ENCODE data around the gene ABCB8.

The ABCB8 gene

DNA sequence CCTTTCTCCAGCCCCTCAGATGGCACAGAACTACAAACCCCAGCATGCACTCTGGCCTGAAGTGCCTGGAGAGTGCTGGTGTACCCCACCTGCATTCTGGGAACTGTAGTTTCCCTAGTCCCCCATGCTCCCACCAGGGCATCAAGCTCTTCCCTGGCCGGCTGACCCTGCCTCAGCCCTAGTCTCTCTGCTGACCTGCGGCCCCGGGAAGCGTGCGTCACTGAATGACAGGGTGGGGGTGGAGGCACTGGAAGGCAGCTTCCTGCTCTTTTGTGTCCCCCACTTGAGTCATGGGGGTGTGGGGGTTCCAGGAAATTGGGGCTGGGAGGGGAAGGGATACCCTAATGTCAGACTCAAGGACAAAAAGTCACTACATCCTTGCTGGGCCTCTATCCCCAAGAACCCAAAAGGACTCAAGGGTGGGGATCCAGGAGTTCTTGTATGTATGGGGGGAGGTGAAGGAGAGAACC is 35.4 kb upstream of the ABCB8 start:
- TF ChIP-seq, protein P1, sequence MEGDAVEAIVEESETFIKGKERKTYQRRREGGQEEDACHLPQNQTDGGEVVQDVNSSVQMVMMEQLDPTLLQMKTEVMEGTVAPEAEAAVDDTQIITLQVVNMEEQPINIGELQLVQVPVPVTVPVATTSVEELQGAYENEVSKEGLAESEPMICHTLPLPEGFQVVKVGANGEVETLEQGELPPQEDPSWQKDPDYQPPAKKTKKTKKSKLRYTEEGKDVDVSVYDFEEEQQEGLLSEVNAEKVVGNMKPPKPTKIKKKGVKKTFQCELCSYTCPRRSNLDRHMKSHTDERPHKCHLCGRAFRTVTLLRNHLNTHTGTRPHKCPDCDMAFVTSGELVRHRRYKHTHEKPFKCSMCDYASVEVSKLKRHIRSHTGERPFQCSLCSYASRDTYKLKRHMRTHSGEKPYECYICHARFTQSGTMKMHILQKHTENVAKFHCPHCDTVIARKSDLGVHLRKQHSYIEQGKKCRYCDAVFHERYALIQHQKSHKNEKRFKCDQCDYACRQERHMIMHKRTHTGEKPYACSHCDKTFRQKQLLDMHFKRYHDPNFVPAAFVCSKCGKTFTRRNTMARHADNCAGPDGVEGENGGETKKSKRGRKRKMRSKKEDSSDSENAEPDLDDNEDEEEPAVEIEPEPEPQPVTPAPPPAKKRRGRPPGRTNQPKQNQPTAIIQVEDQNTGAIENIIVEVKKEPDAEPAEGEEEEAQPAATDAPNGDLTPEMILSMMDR (IDR thresholded peaks at IDR 0.05; ENCODE audit: insufficient read depth, low read depth, low read length, missing control alignments), result no peak
- H3K4me3 ChIP-seq (ENCODE audit: low read length), result no peak overlapping the region
- DNase-seq (ENCODE audit: low read depth), result no peak

GRCh38 chr7:150993511-150993910 is 34.7 kb upstream of the ABCB8 start:
- TF ChIP-seq, protein P1 (IDR thresholded peaks at IDR 0.05; ENCODE audit: insufficient read depth, low read depth, low read length, missing control alignments), result no peak

GRCh38 chr7:150994141-150994837 is 34.0 kb upstream of the ABCB8 start:
- TF ChIP-seq, protein P1 (IDR thresholded peaks at IDR 0.05; ENCODE audit: insufficient read depth, low read depth, low read length, missing control alignments), result no peak
- H3K4me3 ChIP-seq (ENCODE audit: low read length), result no peak overlapping the region
- DNase-seq (ENCODE audit: low read depth), result no peak

More at GRCh38 chr7:150993511-150993910, 34.7 kb upstream of the ABCB8 start:
- H3K4me3 ChIP-seq (ENCODE audit: low read length), result no peak overlapping the region
- no peak for DNase-seq (ENCODE audit: low read depth)

- DNase-seq (ENCODE audit: low read depth), result no peak
- no peak overlapping the region for H3K4me3 ChIP-seq (ENCODE audit: low read length)
- TF ChIP-seq, protein P1 (IDR thresholded peaks at IDR 0.05; ENCODE audit: insufficient read depth, low read depth, low read length, missing control alignments), result no peak
These were observed 33.3 kb upstream of the ABCB8 start for GRCh38 chr7:150994838-150995510.

- TF ChIP-seq, protein P1 (IDR thresholded peaks at IDR 0.05; ENCODE audit: insufficient read depth, low read depth, low read length, missing control alignments), result no peak
- no peak for DNase-seq (ENCODE audit: low read depth)
- H3K4me3 ChIP-seq (ENCODE audit: low read length), result no peak overlapping the region
These were observed 31.7 kb upstream of the ABCB8 start for GRCh38 chr7:150996376-150997074.

DNA sequence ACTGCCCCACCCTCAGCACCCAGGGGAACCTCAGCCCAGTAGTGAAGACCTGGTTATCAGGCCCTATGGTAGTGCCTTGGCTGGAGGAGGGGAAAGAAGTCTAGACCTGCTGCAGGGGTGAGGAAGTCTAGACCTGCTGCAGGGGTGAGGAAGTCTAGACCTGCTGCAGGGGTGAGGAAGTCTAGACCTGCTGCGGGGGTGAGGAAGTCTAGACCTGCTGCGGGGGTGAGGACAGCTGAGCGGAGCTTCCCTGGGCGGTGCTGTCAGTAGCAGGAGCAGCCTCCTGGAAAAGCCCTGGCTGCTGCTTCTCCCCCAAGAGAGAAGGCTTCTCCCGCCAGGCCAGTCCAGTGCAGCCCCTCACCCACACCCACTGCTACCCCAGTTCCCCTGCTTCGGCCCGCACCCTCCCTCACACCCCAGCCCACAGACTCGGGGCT is 31.2 kb upstream of the ABCB8 start:
- TF ChIP-seq, protein P1 (IDR thresholded peaks at IDR 0.05; ENCODE audit: insufficient read depth, low read depth, low read length, missing control alignments), result no peak
- H3K4me3 ChIP-seq (ENCODE audit: low read length), result no peak overlapping the region
- no peak for DNase-seq (ENCODE audit: low read depth)
